HS-27A (cell line): Measurements from ENCODE around the gene SHISA5.

ENCODE experiments used
- DNase-seq: peaks from one replicate; pipeline ENCODE4 v3.0.0-alpha.2; 2012; ENCODE audit warnings: low read depth, missing footprints

SHISA5 gene

GRCh38 chr3:48430708-48431101 is 73.3 kb downstream of the SHISA5 start:
- no peak for DNase-seq

- no peak for DNase-seq
Measured at GRCh38 chr3:48429960-48430707, 73.8 kb downstream of the SHISA5 start, which contains the start of gene PLXNB1. PLXNB1 (minus strand) TSS chr3:48430086; CDS start chr3:48424611, 5,475 bp downstream.

GRCh38 chr3:48429317-48429959 is 74.5 kb downstream of the SHISA5 start:
- DNase-seq, result no peak

GRCh38 chr3:48428572-48429316 is 75.2 kb downstream of the SHISA5 start:
- DNase-seq, result no peak

- no peak for DNase-seq
Measured at GRCh38 chr3:48428088-48428571, 75.8 kb downstream of the SHISA5 start.

GRCh38 chr3:48427630-48427962 is 76.4 kb downstream of the SHISA5 start:
- DNase-seq, result no peak

- no peak for DNase-seq
Measured at GRCh38 chr3:48426944-48427629, 76.9 kb downstream of the SHISA5 start.

GRCh38 chr3:48426401-48426909 is 77.5 kb downstream of the SHISA5 start:
- DNase-seq, result no peak

- no peak for DNase-seq
Measured at GRCh38 chr3:48425281-48425812, 78.6 kb downstream of the SHISA5 start.

- no peak for DNase-seq
Measured at GRCh38 chr3:48423883-48424695, 79.9 kb downstream of the SHISA5 start.

GRCh38 chr3:48423241-48423882 is 80.6 kb downstream of the SHISA5 start:
- no peak for DNase-seq

GRCh38 chr3:48422681-48423080 is 81.3 kb downstream of the SHISA5 start:
- no peak for DNase-seq

- DNase-seq, result no peak
Measured at GRCh38 chr3:48422272-48422671, 81.7 kb downstream of the SHISA5 start.

GRCh38 chr3:48420561-48420960 is 83.4 kb downstream of the SHISA5 start:
- DNase-seq, result no peak

- DNase-seq, result no peak
Measured at GRCh38 chr3:48419597-48419996, 84.4 kb downstream of the SHISA5 start.

- no peak for DNase-seq
Measured at GRCh38 chr3:48419149-48419548, 84.8 kb downstream of the SHISA5 start.

GRCh38 chr3:48418651-48419050 is 85.3 kb downstream of the SHISA5 start:
- no peak for DNase-seq

GRCh38 chr3:48418140-48418539 is 85.8 kb downstream of the SHISA5 start:
- DNase-seq, result no peak
